GM12873 (cell line): ENCODE measurements around the gene SPATS2L.

Source experiments
- CTCF ChIP-seq: IDR thresholded peaks from 2 replicates; pipeline ENCODE4 v1.5.1; 2012; ENCODE audit warnings: low read depth, mild to moderate bottlenecking, moderate library complexity, low read length, control low read depth; ENCODE audit not compliant: insufficient read depth; ENCODE audit errors: missing control alignments

Gene SPATS2L

GRCh38 chr2:200525882-200526651 is 219.6 kb downstream of the SPATS2L start, which contains the start of gene SGO2:
Gene SGO2, plus strand, starts transcription at chr2:200526207. Its CDS starts 6,769 bp downstream, at chr2:200532976.
- TF ChIP-seq CTCF: no peak

- no peak for TF ChIP-seq CTCF
Measured at GRCh38 chr2:200528228-200528627, 221.7 kb downstream of the SPATS2L start.
